ENCODE results near the gene RASGRF2.

The RASGRF2 gene

GRCh38 chr5:81204205-81204604 lies 244.0 kb downstream of the RASGRF2 start:
- no peak for DNase-seq (ENCODE audit: low read depth in 2 of 2)

GRCh38 chr5:81205058-81205457 lies 244.9 kb downstream of the RASGRF2 start:
- no peak for DNase-seq (ENCODE audit: low read depth in 2 of 2)

GRCh38 chr5:81207009-81207408 lies 246.8 kb downstream of the RASGRF2 start:
- no peak for DNase-seq (ENCODE audit: low read depth in 2 of 2)

- no peak for DNase-seq (ENCODE audit: low read depth in 2 of 2)
Observed at GRCh38 chr5:81208904-81209303, 248.7 kb downstream of the RASGRF2 start.

GRCh38 chr5:81209386-81209785 lies 249.2 kb downstream of the RASGRF2 start:
- no peak for DNase-seq (ENCODE audit: low read depth in 2 of 2)

- peak in 1 of 2 donors; percentile 9 for DNase-seq (ENCODE audit: low read depth in 2 of 2)
Observed at GRCh38 chr5:81209869-81210493, 249.8 kb downstream of the RASGRF2 start.

GRCh38 chr5:81212211-81212751 lies 252.1 kb downstream of the RASGRF2 start:
- DNase-seq (ENCODE audit: low read depth in 2 of 2), result peak in 1 of 2 donors; percentile 4

GRCh38 chr5:81213070-81213469 lies 252.9 kb downstream of the RASGRF2 start:
- DNase-seq (ENCODE audit: low read depth in 2 of 2), result no peak

GRCh38 chr5:81214848-81215247 lies 254.7 kb downstream of the RASGRF2 start:
- no peak for DNase-seq (ENCODE audit: low read depth in 2 of 2)

- DNase-seq (ENCODE audit: low read depth in 2 of 2), result no peak
Observed at GRCh38 chr5:81216152-81216551, 256.0 kb downstream of the RASGRF2 start.

- no peak for DNase-seq (ENCODE audit: low read depth in 2 of 2)
Observed at GRCh38 chr5:81219389-81219788, 259.2 kb downstream of the RASGRF2 start.

GRCh38 chr5:81222285-81222684 lies 262.1 kb downstream of the RASGRF2 start:
- no peak for DNase-seq (ENCODE audit: low read depth in 2 of 2)

GRCh38 chr5:81225463-81225862 lies 265.3 kb downstream of the RASGRF2 start:
- DNase-seq (ENCODE audit: low read depth in 2 of 2), result no peak

GRCh38 chr5:81226286-81226685 lies 266.1 kb downstream of the RASGRF2 start:
- DNase-seq (ENCODE audit: low read depth in 2 of 2), result no peak

GRCh38 chr5:81226949-81227348 lies 266.8 kb downstream of the RASGRF2 start:
- DNase-seq (ENCODE audit: low read depth in 2 of 2), result no peak

GRCh38 chr5:81228084-81228483 lies 267.9 kb downstream of the RASGRF2 start:
- DNase-seq (ENCODE audit: low read depth in 2 of 2), result no peak

GRCh38 chr5:81230416-81230815 lies 270.3 kb downstream of the RASGRF2 start:
- DNase-seq (ENCODE audit: low read depth in 2 of 2), result no peak

GRCh38 chr5:81232464-81233079 lies 272.4 kb downstream of the RASGRF2 start:
- no peak for DNase-seq (ENCODE audit: low read depth in 2 of 2)

- no peak for DNase-seq (ENCODE audit: low read depth in 2 of 2)
Observed at GRCh38 chr5:81233080-81233634, 273.0 kb downstream of the RASGRF2 start, which contains the start of gene CKMT2. CKMT2 (plus strand) TSS chr5:81233322; CDS start chr5:81251133, 17,811 bp downstream.

- DNase-seq (ENCODE audit: low read depth in 2 of 2), result no peak
Observed at GRCh38 chr5:81234299-81234698, 274.1 kb downstream of the RASGRF2 start.

- no peak for DNase-seq (ENCODE audit: low read depth in 2 of 2)
Observed at GRCh38 chr5:81234801-81235200, 274.6 kb downstream of the RASGRF2 start.

GRCh38 chr5:81235287-81236072 lies 275.3 kb downstream of the RASGRF2 start:
- DNase-seq (ENCODE audit: low read depth in 2 of 2), result no peak

All from stimulated activated CD4-positive, alpha-beta T cell treated with anti-CD3 and anti-CD28 coated beads, Interleukin-4, amount 100 ng/mL, for 48 hours (primary cell).